Keratinocyte (primary cell): ENCODE data around the gene FKBP10. TPM values are rescaled to one million over a fixed set of nuclear protein-coding genes. Genes with fewer than 3 reads are reported as not detected.
A peak's percentile ranks its signal among the peaks of the same experiment; 100 is the strongest.

Experiments used
- DNase-seq: peaks from one replicate; pipeline ENCODE4 v3.0.0-alpha.2; 2011; ENCODE audit warnings: low read depth, missing footprints, low spot score
- FAIRE-seq: peaks from 2 replicates; lab custom pipeline; 2011; peaks lifted over from hg19 to GRCh38; lab: Jason Lieb, UNC
- H2AFZ ChIP-seq: 2 replicates; pipeline ENCODE4 v1.6.0; 2012; ENCODE audit warnings: low read length, control low read depth, inconsistent platforms; ENCODE audit not compliant: control insufficient read depth
- H3K27ac ChIP-seq: 2 replicates; pipeline ENCODE4 v1.5.1; 2011; ENCODE audit warnings: low read length; ENCODE audit not compliant: control insufficient read depth, insufficient read depth
- H3K27me3 ChIP-seq: 3 replicates; pipeline ENCODE4 v1.6.0; 2011; ENCODE audit warnings: low read length; ENCODE audit not compliant: control insufficient read depth, insufficient read depth; ENCODE audit errors: extremely low read depth
- H3K36me3 ChIP-seq, 2 experiments: 2 replicates in 1 of 2; 3 replicates in 1 of 2; pipeline ENCODE4 v1.5.1; 2011; ENCODE audit warnings: low read length in 2 of 2, mild to moderate bottlenecking in 1 of 2; ENCODE audit not compliant: control insufficient read depth in 2 of 2, insufficient read depth in 2 of 2; ENCODE audit errors: extremely low read depth in 1 of 2
- H3K4me1 ChIP-seq: 3 replicates; pipeline ENCODE4 v1.5.1; 2011; ENCODE audit warnings: low read length; ENCODE audit not compliant: control insufficient read depth, insufficient read depth; ENCODE audit errors: extremely low read depth
- H3K4me2 ChIP-seq: 3 replicates; pipeline ENCODE4 v1.6.0; 2011; ENCODE audit warnings: low read depth, low read length; ENCODE audit not compliant: control insufficient read depth, insufficient read depth; ENCODE audit errors: extremely low read depth
- H3K4me3 ChIP-seq, 3 experiments: fragments of 200-600 bp in 1 of 3; sonication (generic) in 1 of 3; 2 replicates in 2 of 3; 3 replicates in 1 of 3; pipeline ENCODE4 v1.5.1; 2011 to 2016; ENCODE audit warnings: low read length in 3 of 3, mild to moderate bottlenecking in 3 of 3, control low read depth in 2 of 3, inconsistent platforms in 1 of 3, low read depth in 1 of 3, mixed read lengths in 1 of 3, mixed run types in 1 of 3, moderate library complexity in 1 of 3; ENCODE audit not compliant: control insufficient read depth in 2 of 3, insufficient read depth in 2 of 3; ENCODE audit errors: extremely low read depth in 1 of 3
- H3K79me2 ChIP-seq: 2 replicates; pipeline ENCODE4 v1.6.0; 2012; ENCODE audit warnings: low read length; ENCODE audit not compliant: control insufficient read depth, insufficient read depth
- H3K9ac ChIP-seq: 3 replicates; pipeline ENCODE4 v1.6.0; 2011; ENCODE audit warnings: low read length; ENCODE audit not compliant: control insufficient read depth, insufficient read depth; ENCODE audit errors: extremely low read depth
- H3K9me1 ChIP-seq: 3 replicates; pipeline ENCODE4 v1.6.0; 2011; ENCODE audit warnings: low read length; ENCODE audit not compliant: control insufficient read depth, insufficient read depth; ENCODE audit errors: extremely low read depth
- H3K9me3 ChIP-seq: 2 replicates; pipeline ENCODE4 v1.5.1; 2012; ENCODE audit warnings: low read depth, low read length; ENCODE audit not compliant: control insufficient read depth
- H4K20me1 ChIP-seq: 3 replicates; pipeline ENCODE4 v1.6.0; 2011; ENCODE audit warnings: low read length; ENCODE audit not compliant: control insufficient read depth, insufficient read depth; ENCODE audit errors: extremely low read depth
- CTCF ChIP-seq, 3 experiments: IDR thresholded peaks in 1 of 3; conservative IDR thresholded peaks in 1 of 3; optimal IDR thresholded peaks in 1 of 3; 2 replicates in 2 of 3; 3 replicates in 1 of 3; pipeline versions ENCODE3 to v1.5.1; 2011; ENCODE audit warnings: low read length in 3 of 3, mild to moderate bottlenecking in 3 of 3, moderate library complexity in 2 of 3, control low read depth in 1 of 3, inconsistent platforms in 1 of 3; ENCODE audit not compliant: insufficient read depth in 2 of 3; ENCODE audit errors: extremely low read depth in 1 of 3
- EZH2 ChIP-seq: IDR thresholded peaks from one replicate; pipeline ENCODE4 v1.6.1; 2012; ENCODE audit warnings: inconsistent platforms, mild to moderate bottlenecking, low read length, moderate library complexity
- dilution Hi-C: fragments of 300-500 bp; cut with MboI; formaldehyde crosslinking; loops from one replicate; pipeline ENCODE4 v1.7.0; 2020; ENCODE audit warnings: low sequenced_read_pairs; ENCODE audit not compliant: extremely low pct_ligation_motif_present
- polyA plus RNA-seq, 5 experiments: library from polyadenylated mRNA; depleted of rRNA in 3 of 5; stranded (reverse) in 3 of 5; stranded (forward) in 1 of 5; unstranded in 1 of 5; fragments of >200 nt; gene quantifications; 1 replicate in 1 of 5; 2 replicates in 3 of 5; 3 replicates in 1 of 5; pipeline versions ENCODE4 v1.2.1 to v1.2.3, GENCODE V29; 2011 to 2012; ENCODE audit warnings: missing spikeins in 2 of 5, low read depth in 1 of 5, low replicate concordance in 1 of 5

The FKBP10 gene
- polyA plus RNA-seq, 1 donor (not counting 4 experiments of a cell fraction or from before 2014, with no cell fraction given) = 0.38 TPM

DNA sequence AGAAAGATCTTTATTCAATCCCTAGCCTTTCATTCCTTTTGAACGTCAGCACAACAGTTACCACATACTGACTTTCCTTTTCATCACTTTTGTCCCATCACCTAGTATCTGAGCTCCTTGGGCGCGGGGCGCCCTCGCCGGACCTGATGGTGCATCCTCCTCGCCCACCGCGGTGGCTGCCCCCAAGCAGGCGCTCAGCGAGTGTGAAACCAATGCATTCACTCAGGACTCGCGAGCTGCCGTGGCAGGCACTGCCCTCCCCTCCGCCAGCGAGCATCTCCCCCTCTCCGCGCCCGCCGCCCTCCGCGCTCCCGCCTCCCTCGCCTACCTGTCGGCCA is 51.7 kb downstream of the FKBP10 start:
- H3K9ac ChIP-seq = peak overlapping the region; percentile 95
- H3K27me3 ChIP-seq = no peaks in the 10 kb centered on the region
- no peaks in the 10 kb centered on the region for H3K9me3 ChIP-seq
- H3K79me2 ChIP-seq = peaks cover 49% of the 10 kb centered on the region
- peak overlapping the region; percentile 79 for H3K27ac ChIP-seq
- H3K36me3 ChIP-seq = peaks cover 8 to 19% of the 10 kb centered on the region in 2 experiments
- H2AFZ ChIP-seq = peak overlapping the region; percentile 88
- DNase-seq (no peak), FAIRE-seq (no peak)
- H3K9me1 ChIP-seq = no peaks in the 10 kb centered on the region
- H3K4me3 ChIP-seq = peak overlapping the region; percentile 92 to 95 (median 93)
- TF ChIP-seq EZH2 (no peak), CTCF (optimal IDR thresholded peaks at IDR 0.05 in 1 of 3, IDR thresholded peaks at IDR 0.05 in 1 of 3, conservative IDR thresholded peaks at IDR 0.05 in 1 of 3; ENCODE audit: extremely low read depth in 1 of 3, insufficient read depth in 2 of 3, low read length in 3 of 3) (no peak)
- dilution Hi-C loops = no loop called here
- peaks cover 18% of the 10 kb centered on the region for H3K4me1 ChIP-seq
- peaks cover 2% of the 10 kb centered on the region for H4K20me1 ChIP-seq
- peak overlapping the region; percentile 82 for H3K4me2 ChIP-seq

DNA sequence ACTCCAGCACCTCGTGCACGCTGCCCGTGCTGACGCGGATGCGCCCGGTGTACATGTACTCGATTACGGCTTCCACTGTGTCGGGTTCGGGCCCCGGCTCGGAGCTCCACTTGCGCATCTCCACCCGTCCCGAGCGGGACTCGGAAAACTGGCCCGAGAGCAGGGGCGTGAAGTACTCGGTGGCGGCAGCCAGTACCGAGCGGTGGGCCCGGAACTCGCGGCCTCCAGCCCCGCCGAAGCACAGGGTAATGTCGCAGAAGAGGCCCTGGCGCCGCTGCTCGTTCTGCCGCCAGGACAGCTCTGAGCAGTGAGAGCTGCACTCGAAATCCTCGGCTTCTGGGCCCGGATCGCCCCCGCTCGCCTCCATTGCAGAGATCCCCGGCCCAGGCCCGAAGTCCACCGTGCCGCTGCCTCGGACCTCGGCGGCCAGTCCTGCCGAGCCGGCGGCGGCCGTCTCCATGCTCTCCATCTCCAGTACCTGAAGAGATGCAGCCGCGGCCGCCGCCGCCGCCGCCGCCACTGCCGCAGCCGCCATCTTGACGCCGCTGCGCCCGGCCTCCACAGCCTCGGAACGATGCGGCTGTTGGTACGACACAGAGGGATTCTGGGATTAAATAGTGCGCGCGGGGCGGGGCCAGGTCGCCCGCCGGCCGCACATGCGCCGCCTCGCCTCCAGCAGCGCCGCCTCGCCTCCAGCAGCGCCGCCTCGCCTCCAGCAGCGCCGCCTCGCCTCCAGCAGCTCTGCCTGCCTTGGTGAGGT is 52.2 kb downstream of the FKBP10 start, which contains the start of gene KLHL11:
Gene KLHL11, minus strand, starts transcription at position 588 of the 760 bp plus-strand sequence. Its CDS starts 53 bp downstream, at position 535.
- Histone ChIP-seq H2AFZ (peak within 1 kb of the TSS; percentile 88), H3K27ac (peak within 1 kb of the TSS; percentile 79), H3K9me1 (no peaks in the 10 kb centered on the region), H3K9ac (peak within 1 kb of the TSS; percentile 95), H3K79me2 (peaks cover 43% of the 10 kb centered on the region), H3K9me3 (no peaks in the 10 kb centered on the region), H3K4me3 (peak within 1 kb of the TSS; percentile 92 to 95 (median 93)), H3K4me2 (peak within 1 kb of the TSS; percentile 82), H4K20me1 (no peaks in the 10 kb centered on the region), H3K4me1 (peaks cover 23% of the 10 kb centered on the region), H3K27me3 (no peaks in the 10 kb centered on the region), H3K36me3 (peaks cover 13 to 25% of the 10 kb centered on the region in 2 experiments)
- no peak for TF ChIP-seq EZH2
- peak in 1 of 3 experiments; percentile 30 for TF ChIP-seq CTCF (optimal IDR thresholded peaks at IDR 0.05 in 1 of 3, IDR thresholded peaks at IDR 0.05 in 1 of 3, conservative IDR thresholded peaks at IDR 0.05 in 1 of 3; ENCODE audit: extremely low read depth in 1 of 3, insufficient read depth in 2 of 3, low read length in 3 of 3)
- no peak for DNase-seq
- dilution Hi-C loops = no loop called here
- no peak for FAIRE-seq
